OCI-LY3 (cell line): Measurements from ENCODE around the gene ITGA4.

Experiments
- H2AFZ ChIP-seq: fragments of 200-600, 300-600 bp; shearing (Covaris generic); 2 replicates; pipeline ENCODE4 v1.6.0; 2014; ENCODE audit warnings: antibody characterized with exemption, low read depth, low read length
- H3K27ac ChIP-seq: fragments of 200-600, 300-600 bp; sonication (generic); 2 replicates; pipeline ENCODE4 v1.5.1; 2014; ENCODE audit warnings: mild to moderate bottlenecking, low read length, moderate library complexity, mixed read lengths
- H3K27me3 ChIP-seq: fragments of 200-600, 300-600 bp; sonication (generic); 2 replicates; pipeline ENCODE4 v1.6.1; 2014; ENCODE audit warnings: low read depth, low read length, mixed read lengths
- H3K36me3 ChIP-seq: fragments of 200-600, 300-600 bp; sonication (generic); replicated peaks from 2 replicates; pipeline ENCODE3; 2014; ENCODE audit warnings: low read depth, low read length, mixed read lengths
- H3K4me1 ChIP-seq: fragments of 300-600, 200-600 bp; sonication (generic); 2 replicates; pipeline ENCODE4 v1.6.1; 2014; ENCODE audit warnings: low read length, mixed read lengths
- H3K4me2 ChIP-seq: fragments of 200-600, 300-600 bp; sonication (generic); 2 replicates; pipeline ENCODE4 v1.6.1; 2014; ENCODE audit warnings: low read length, mixed read lengths
- H3K4me3 ChIP-seq: fragments of 300-600, 200-600 bp; sonication (generic); 2 replicates; pipeline ENCODE4 v1.5.1; 2014; ENCODE audit warnings: antibody characterized with exemption, mild to moderate bottlenecking, low read length, moderate library complexity
- H3K79me2 ChIP-seq: fragments of 300-600, 200-600 bp; shearing (Covaris generic); 2 replicates; pipeline ENCODE4 v1.6.1; 2014; ENCODE audit warnings: mild to moderate bottlenecking, low read length, mixed read lengths
- H3K9ac ChIP-seq: fragments of 300-600, 200-600 bp; shearing (Covaris generic); 2 replicates; pipeline ENCODE4 v1.6.0; 2014; ENCODE audit warnings: mild to moderate bottlenecking, low read length, moderate library complexity
- H3K9me3 ChIP-seq: fragments of 200-600, 300-600 bp; shearing (Covaris generic); 2 replicates; pipeline ENCODE4 v1.6.1; 2014; ENCODE audit warnings: low read length, mixed read lengths; ENCODE audit not compliant: insufficient read depth
- H4K20me1 ChIP-seq: fragments of 200-600, 300-600 bp; sonication (generic); 2 replicates; pipeline ENCODE4 v1.6.1; 2016; ENCODE audit warnings: low read length, mixed read lengths; ENCODE audit not compliant: insufficient read depth
- EZH2phosphoT487 ChIP-seq: fragments of 200-600 bp; shearing (Covaris generic); IDR thresholded peaks from 2 replicates; pipeline ENCODE4 v1.6.1; 2018; ENCODE audit warnings: antibody characterized with exemption, mixed run types, low read depth
- TF ChIP-seq, protein P1 (sequence below): fragments of 200-600, 300-600 bp; sonication (generic); IDR thresholded peaks from 2 replicates; pipeline ENCODE4 v1.5.1; 2014; ENCODE audit warnings: antibody characterized with exemption, low read length, low read depth

ITGA4 gene

DNA sequence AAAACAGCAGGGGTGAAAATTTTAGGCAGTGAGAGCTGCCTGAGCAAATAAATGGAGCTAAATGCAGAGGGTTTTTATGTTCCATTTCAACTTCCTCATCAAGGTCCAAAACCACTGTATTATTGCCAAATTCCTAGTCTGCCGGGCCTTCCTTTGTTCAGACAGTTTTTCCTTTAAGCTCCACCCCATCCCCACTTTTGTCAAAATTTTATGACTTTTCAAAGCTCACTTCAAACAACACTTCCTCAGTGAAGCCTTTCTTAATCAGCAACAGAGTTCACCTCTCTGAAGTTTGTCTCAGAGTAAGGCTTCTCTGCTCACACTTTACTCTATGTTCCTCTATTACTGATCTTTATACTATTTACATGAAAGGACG, 118.5 kb downstream of the ITGA4 start:
- Histone ChIP-seq H3K4me2 (no peak overlapping the region), H2AFZ (no peak overlapping the region), H3K79me2 (no peaks in the 10 kb centered on the region), H3K36me3 (no peaks in the 10 kb centered on the region), H3K27me3 (0 out of 2 replicates have a peak, but pooled peaks cover 3% of the 10 kb centered on the region), H3K9me3 (no peaks in the 10 kb centered on the region), H3K27ac (no peak overlapping the region), H3K4me1 (peaks cover 12% of the 10 kb centered on the region; the same call in 1 of the 2 replicates), H4K20me1 (no peaks in the 10 kb centered on the region), H3K9ac (no peak overlapping the region), H3K4me3 (no peak overlapping the region)
- no peak for TF ChIP-seq EZH2phosphoT487
- TF ChIP-seq, protein P1, sequence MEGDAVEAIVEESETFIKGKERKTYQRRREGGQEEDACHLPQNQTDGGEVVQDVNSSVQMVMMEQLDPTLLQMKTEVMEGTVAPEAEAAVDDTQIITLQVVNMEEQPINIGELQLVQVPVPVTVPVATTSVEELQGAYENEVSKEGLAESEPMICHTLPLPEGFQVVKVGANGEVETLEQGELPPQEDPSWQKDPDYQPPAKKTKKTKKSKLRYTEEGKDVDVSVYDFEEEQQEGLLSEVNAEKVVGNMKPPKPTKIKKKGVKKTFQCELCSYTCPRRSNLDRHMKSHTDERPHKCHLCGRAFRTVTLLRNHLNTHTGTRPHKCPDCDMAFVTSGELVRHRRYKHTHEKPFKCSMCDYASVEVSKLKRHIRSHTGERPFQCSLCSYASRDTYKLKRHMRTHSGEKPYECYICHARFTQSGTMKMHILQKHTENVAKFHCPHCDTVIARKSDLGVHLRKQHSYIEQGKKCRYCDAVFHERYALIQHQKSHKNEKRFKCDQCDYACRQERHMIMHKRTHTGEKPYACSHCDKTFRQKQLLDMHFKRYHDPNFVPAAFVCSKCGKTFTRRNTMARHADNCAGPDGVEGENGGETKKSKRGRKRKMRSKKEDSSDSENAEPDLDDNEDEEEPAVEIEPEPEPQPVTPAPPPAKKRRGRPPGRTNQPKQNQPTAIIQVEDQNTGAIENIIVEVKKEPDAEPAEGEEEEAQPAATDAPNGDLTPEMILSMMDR = no peak

DNA sequence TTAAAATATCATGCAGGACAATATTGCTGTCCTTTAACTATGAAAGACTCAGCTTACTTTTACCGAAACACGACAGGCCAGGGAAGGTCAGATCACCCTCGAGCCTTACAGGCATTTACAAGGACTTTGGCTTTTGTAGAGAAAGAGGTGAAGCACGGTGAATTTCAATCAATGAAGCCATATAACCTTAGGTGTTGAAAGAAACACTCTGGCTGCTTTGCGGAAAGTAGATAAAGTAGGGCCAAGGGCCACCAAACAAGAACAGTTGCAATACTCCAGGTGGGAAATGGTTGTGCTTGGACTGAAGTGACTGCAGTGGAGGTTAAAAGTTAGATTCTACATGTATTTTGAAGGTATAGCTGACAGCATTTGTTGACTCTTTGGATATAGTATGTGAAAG, 119.2 kb downstream of the ITGA4 start:
- Histone ChIP-seq H4K20me1 (no peaks in the 10 kb centered on the region), H3K9me3 (no peaks in the 10 kb centered on the region), H3K27me3 (0 out of 2 replicates have a peak, but pooled peaks cover 3% of the 10 kb centered on the region), H3K9ac (no peak overlapping the region), H3K27ac (no peak overlapping the region), H3K4me1 (peaks cover 9% of the 10 kb centered on the region; the same call in 1 of the 2 replicates), H3K4me3 (no peak overlapping the region), H3K36me3 (no peaks in the 10 kb centered on the region), H2AFZ (no peak overlapping the region), H3K79me2 (no peaks in the 10 kb centered on the region), H3K4me2 (no peak overlapping the region)
- TF ChIP-seq, protein P1 = no peak
- TF ChIP-seq EZH2phosphoT487 = no peak

DNA sequence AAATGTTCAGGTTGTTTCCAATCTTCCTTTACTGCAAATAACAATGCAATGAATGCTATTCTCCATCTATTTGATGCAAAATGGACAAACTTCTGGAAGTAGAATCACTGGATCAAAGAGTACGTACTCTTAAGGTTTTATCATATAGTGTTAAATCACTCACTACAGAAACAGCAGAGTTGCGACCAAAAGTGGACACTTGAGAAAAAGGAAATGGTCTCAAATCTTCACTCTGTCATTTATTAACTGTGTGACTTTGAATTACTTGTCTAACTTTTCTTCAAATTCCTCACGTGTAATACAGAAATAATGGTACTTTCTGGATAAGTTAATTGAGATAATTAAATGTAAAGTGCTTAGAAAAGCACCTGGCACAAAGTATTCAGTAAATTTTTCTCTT, 121.6 kb downstream of the ITGA4 start:
- Histone ChIP-seq H3K79me2 (no peaks in the 10 kb centered on the region), H3K9ac (no peak overlapping the region), H3K4me2 (no peak overlapping the region), H2AFZ (no peak overlapping the region), H3K27ac (no peak overlapping the region), H3K4me1 (peaks cover 9% of the 10 kb centered on the region; the same call in 1 of the 2 replicates), H3K9me3 (no peaks in the 10 kb centered on the region), H4K20me1 (no peaks in the 10 kb centered on the region), H3K4me3 (no peak overlapping the region), H3K27me3 (0 out of 2 replicates have a peak, but pooled peaks cover 3% of the 10 kb centered on the region), H3K36me3 (no peaks in the 10 kb centered on the region)
- TF ChIP-seq EZH2phosphoT487 = no peak
- TF ChIP-seq, protein P1 = no peak

DNA sequence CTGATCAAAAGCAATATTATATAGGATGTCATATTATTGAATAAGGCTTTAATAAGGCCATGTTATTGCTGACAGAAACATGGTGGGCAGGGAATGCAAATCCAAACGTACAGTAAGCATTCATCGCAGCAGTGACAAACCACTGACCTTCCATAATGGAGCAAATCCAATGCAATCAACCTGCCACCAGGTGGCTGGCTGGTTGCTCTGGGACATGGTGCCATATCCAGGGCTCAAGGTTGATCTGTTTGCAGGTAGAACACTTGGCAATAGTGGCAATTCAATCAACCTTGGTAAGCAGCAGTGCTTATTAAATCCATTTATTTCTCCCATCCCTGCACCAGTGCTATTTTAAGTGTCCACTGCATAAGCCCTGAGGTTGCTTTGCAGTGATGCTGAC, 124.3 kb downstream of the ITGA4 start:
- Histone ChIP-seq H3K4me3 (no peak overlapping the region), H3K4me2 (no peak overlapping the region), H2AFZ (no peak overlapping the region), H3K79me2 (no peaks in the 10 kb centered on the region), H3K9me3 (no peaks in the 10 kb centered on the region), H3K27me3 (no peaks in the 10 kb centered on the region), H3K27ac (no peak overlapping the region), H3K9ac (no peak overlapping the region), H4K20me1 (no peaks in the 10 kb centered on the region), H3K4me1 (peaks cover 14% of the 10 kb centered on the region), H3K36me3 (no peaks in the 10 kb centered on the region)
- TF ChIP-seq, protein P1 = peak; percentile 28
- no peak for TF ChIP-seq EZH2phosphoT487
